IPS-15b (cell line): ENCODE measurements around the gene ARID2.

ENCODE experiments used
- H3K27me3 ChIP-seq: one replicate; pipeline ENCODE4 v1.6.1; 2013; ENCODE audit warnings: low read length; ENCODE audit not compliant: control insufficient read depth, insufficient read depth
- H3K36me3 ChIP-seq: one replicate; pipeline ENCODE4 v1.6.1; 2013; ENCODE audit warnings: low read length; ENCODE audit not compliant: control insufficient read depth, insufficient read depth
- H3K4me1 ChIP-seq: one replicate; pipeline ENCODE4 v1.6.1; 2013; ENCODE audit warnings: mild to moderate bottlenecking, low read length; ENCODE audit not compliant: control insufficient read depth, insufficient read depth
- H3K4me3 ChIP-seq: one replicate; pipeline ENCODE4 v1.5.1; 2013; ENCODE audit warnings: low read depth, low read length
- H3K9ac ChIP-seq: one replicate; pipeline ENCODE4 v1.6.1; 2013; ENCODE audit warnings: low read depth, mild to moderate bottlenecking, low read length
- H3K9me3 ChIP-seq: one replicate; pipeline ENCODE4 v1.6.1; 2013; ENCODE audit warnings: mild to moderate bottlenecking, low read length; ENCODE audit not compliant: control insufficient read depth, insufficient read depth

Gene ARID2

GRCh38 chr12:45878630-45879255, 149.2 kb downstream of the ARID2 start:
- peaks cover 2% of the 10 kb centered on the region for H3K36me3 ChIP-seq

GRCh38 chr12:45879363-45879895, 149.9 kb downstream of the ARID2 start:
- Histone ChIP-seq H3K4me1 (no peaks in the 10 kb centered on the region), H3K4me3 (no peak overlapping the region), H3K27me3 (no peaks in the 10 kb centered on the region), H3K36me3 (peaks cover 2% of the 10 kb centered on the region), H3K9me3 (no peaks in the 10 kb centered on the region), H3K9ac (no peak overlapping the region)

More at GRCh38 chr12:45878630-45879255, 149.2 kb downstream of the ARID2 start:
- H3K9me3 ChIP-seq, result no peaks in the 10 kb centered on the region
- no peak overlapping the region for H3K4me3 ChIP-seq
- H3K27me3 ChIP-seq, result no peaks in the 10 kb centered on the region
- no peaks in the 10 kb centered on the region for H3K4me1 ChIP-seq
- no peak overlapping the region for H3K9ac ChIP-seq

GRCh38 chr12:45880533-45880932, 151.0 kb downstream of the ARID2 start:
- Histone ChIP-seq H3K4me1 (no peaks in the 10 kb centered on the region), H3K4me3 (no peak overlapping the region), H3K27me3 (no peaks in the 10 kb centered on the region), H3K36me3 (peaks cover 2% of the 10 kb centered on the region), H3K9me3 (no peaks in the 10 kb centered on the region), H3K9ac (no peak overlapping the region)

GRCh38 chr12:45883187-45883586, 153.7 kb downstream of the ARID2 start:
- Histone ChIP-seq H3K9ac (no peak overlapping the region), H3K27me3 (no peaks in the 10 kb centered on the region), H3K4me3 (no peak overlapping the region), H3K4me1 (peaks cover 4% of the 10 kb centered on the region), H3K36me3 (peaks cover 7% of the 10 kb centered on the region), H3K9me3 (no peaks in the 10 kb centered on the region)

- Histone ChIP-seq H3K9me3 (no peaks in the 10 kb centered on the region), H3K4me1 (peaks cover 4% of the 10 kb centered on the region), H3K27me3 (no peaks in the 10 kb centered on the region), H3K36me3 (peaks cover 5% of the 10 kb centered on the region), H3K9ac (no peak overlapping the region), H3K4me3 (no peak overlapping the region)
These were observed 157.2 kb downstream of the ARID2 start for GRCh38 chr12:45886685-45887084.

GRCh38 chr12:45887544-45887943, 158.0 kb downstream of the ARID2 start:
- H3K9ac ChIP-seq, result no peak overlapping the region
- H3K4me3 ChIP-seq, result no peak overlapping the region
- no peaks in the 10 kb centered on the region for H3K27me3 ChIP-seq
- H3K9me3 ChIP-seq, result no peaks in the 10 kb centered on the region
- peaks cover 4% of the 10 kb centered on the region for H3K4me1 ChIP-seq
- H3K36me3 ChIP-seq, result peaks cover 5% of the 10 kb centered on the region

GRCh38 chr12:45890276-45890675, 160.8 kb downstream of the ARID2 start:
- Histone ChIP-seq H3K4me1 (peaks cover 4% of the 10 kb centered on the region), H3K9ac (no peak overlapping the region), H3K27me3 (no peaks in the 10 kb centered on the region), H3K4me3 (no peak overlapping the region), H3K9me3 (no peaks in the 10 kb centered on the region), H3K36me3 (peaks cover 5% of the 10 kb centered on the region)

- H3K36me3 ChIP-seq, result no peaks in the 10 kb centered on the region
These were observed 163.7 kb downstream of the ARID2 start for GRCh38 chr12:45893240-45893639.

GRCh38 chr12:45895961-45896360, 166.5 kb downstream of the ARID2 start:
- Histone ChIP-seq H3K9me3 (no peaks in the 10 kb centered on the region), H3K36me3 (no peaks in the 10 kb centered on the region), H3K27me3 (no peaks in the 10 kb centered on the region), H3K4me3 (no peak overlapping the region), H3K4me1 (no peaks in the 10 kb centered on the region), H3K9ac (no peak overlapping the region)

More at GRCh38 chr12:45893240-45893639, 163.7 kb downstream of the ARID2 start:
- Histone ChIP-seq H3K9ac (no peak overlapping the region), H3K9me3 (no peaks in the 10 kb centered on the region), H3K4me3 (no peak overlapping the region), H3K4me1 (no peaks in the 10 kb centered on the region), H3K27me3 (no peaks in the 10 kb centered on the region)

GRCh38 chr12:45898094-45898493, 168.6 kb downstream of the ARID2 start:
- Histone ChIP-seq H3K27me3 (no peaks in the 10 kb centered on the region), H3K4me3 (no peak overlapping the region), H3K4me1 (no peaks in the 10 kb centered on the region), H3K9ac (no peak overlapping the region), H3K36me3 (no peaks in the 10 kb centered on the region), H3K9me3 (no peaks in the 10 kb centered on the region)

- no peaks in the 10 kb centered on the region for H3K27me3 ChIP-seq
- no peak overlapping the region for H3K4me3 ChIP-seq
- no peak overlapping the region for H3K9ac ChIP-seq
- H3K4me1 ChIP-seq, result no peaks in the 10 kb centered on the region
- H3K36me3 ChIP-seq, result no peaks in the 10 kb centered on the region
- H3K9me3 ChIP-seq, result no peaks in the 10 kb centered on the region
These were observed 178.4 kb downstream of the ARID2 start for GRCh38 chr12:45907955-45908354.

- no peaks in the 10 kb centered on the region for H3K27me3 ChIP-seq
- no peak overlapping the region for H3K4me3 ChIP-seq
- no peak overlapping the region for H3K9ac ChIP-seq
- H3K9me3 ChIP-seq, result no peaks in the 10 kb centered on the region
- H3K36me3 ChIP-seq, result no peaks in the 10 kb centered on the region
- no peaks in the 10 kb centered on the region for H3K4me1 ChIP-seq
These were observed 179.7 kb downstream of the ARID2 start for GRCh38 chr12:45909041-45909713.
